Skin of body (tissue), 2 donors: ENCODE measurements around the gene FOXC2. TPM values are rescaled to one million over a fixed set of nuclear protein-coding genes. Genes with fewer than 3 reads are reported as not detected.

ENCODE experiments used
- DNase-seq: peaks from one replicate; lab custom pipeline; 2025; lab: John Stamatoyannopoulos, UW
- total RNA-seq: library from RNA; depleted of rRNA; stranded (reverse); fragments of >200 nt; gene quantifications from one replicate; pipeline ENCODE4 v1.2.3, GENCODE V29; 2014

Gene FOXC2
- total RNA-seq, 1 donor from 2014 or later = 0.10 TPM

- DNase-seq = no peak
Observed at GRCh38 chr16:86533076-86533475, 33.6 kb upstream of the FOXC2 start.

- no peak for DNase-seq
Observed at GRCh38 chr16:86533767-86534351, 32.8 kb upstream of the FOXC2 start.

- no peak for DNase-seq
Observed at GRCh38 chr16:86534779-86535615, 31.6 kb upstream of the FOXC2 start.

- no peak for DNase-seq
Observed at GRCh38 chr16:86536621-86537020, 30.0 kb upstream of the FOXC2 start.

- no peak for DNase-seq
Observed at GRCh38 chr16:86537486-86537885, 29.1 kb upstream of the FOXC2 start.

- DNase-seq = no peak
Observed at GRCh38 chr16:86538196-86538780, 28.3 kb upstream of the FOXC2 start.

- DNase-seq = no peak
Observed at GRCh38 chr16:86540894-86541293, 25.7 kb upstream of the FOXC2 start.

GRCh38 chr16:86541560-86541959 is 25.1 kb upstream of the FOXC2 start:
- DNase-seq = no peak

- DNase-seq = no peak
Observed at GRCh38 chr16:86542756-86543750, 23.6 kb upstream of the FOXC2 start.

- DNase-seq = no peak
Observed at GRCh38 chr16:86545481-86545880, 21.1 kb upstream of the FOXC2 start.

- no peak for DNase-seq
Observed at GRCh38 chr16:86545954-86546637, 20.5 kb upstream of the FOXC2 start.

GRCh38 chr16:86546638-86547013 is 20.0 kb upstream of the FOXC2 start:
- no peak for DNase-seq

- DNase-seq = no peak
Observed at GRCh38 chr16:86547286-86547685, 19.3 kb upstream of the FOXC2 start.

GRCh38 chr16:86549076-86549892 is 17.3 kb upstream of the FOXC2 start:
- no peak for DNase-seq

GRCh38 chr16:86549893-86550190 is 16.8 kb upstream of the FOXC2 start:
- DNase-seq = no peak

GRCh38 chr16:86550281-86550680 is 16.3 kb upstream of the FOXC2 start:
- DNase-seq = no peak

GRCh38 chr16:86553356-86553755 is 13.3 kb upstream of the FOXC2 start:
- DNase-seq = no peak

- DNase-seq = no peak
Observed at GRCh38 chr16:86554599-86554916, 12.1 kb upstream of the FOXC2 start.

GRCh38 chr16:86554917-86555703 is 11.5 kb upstream of the FOXC2 start, which contains the start of gene MTHFSD:
MTHFSD (minus strand) TSS chr16:86555235; CDS start chr16:86555184, 51 bp downstream.
- DNase-seq = peak; percentile 84

GRCh38 chr16:86555704-86556075 is 10.9 kb upstream of the FOXC2 start:
- no peak for DNase-seq
